KMS-11 (cell line): ENCODE data around the gene PAM.

Experiments
- H2AFZ ChIP-seq: fragments of 200-600 bp; sonication (generic); 2 replicates; pipeline ENCODE4 v1.6.1; 2016; ENCODE audit warnings: antibody characterized with exemption, mixed run types, low read depth
- H3K27ac ChIP-seq: fragments of 200-600 bp; sonication (generic); 2 replicates; pipeline ENCODE4 v1.6.1; 2016; ENCODE audit warnings: mild to moderate bottlenecking, mixed run types
- H3K27me3 ChIP-seq: fragments of 200-600 bp; sonication (generic); 2 replicates; pipeline ENCODE4 v1.6.1; 2017; ENCODE audit warnings: mild to moderate bottlenecking, low read depth, mixed run types, moderate library complexity; ENCODE audit not compliant: insufficient read depth
- H3K36me3 ChIP-seq: fragments of 200-600 bp; sonication (generic); 2 replicates; pipeline ENCODE4 v1.6.1; 2017; ENCODE audit warnings: mild to moderate bottlenecking, mixed run types; ENCODE audit not compliant: insufficient read depth
- H3K4me1 ChIP-seq: fragments of 200-600 bp; sonication (generic); 2 replicates; pipeline ENCODE4 v1.6.1; 2016; ENCODE audit warnings: mild to moderate bottlenecking, low read depth, mixed run types; ENCODE audit not compliant: poor library complexity, severe bottlenecking
- H3K4me2 ChIP-seq: fragments of 200-600 bp; sonication (generic); 2 replicates; pipeline ENCODE4 v1.7.0; 2016; ENCODE audit warnings: mild to moderate bottlenecking, mixed run types
- H3K4me3 ChIP-seq: fragments of 200-600 bp; sonication (generic); IDR thresholded peaks from 2 replicates; pipeline ENCODE4 v1.6.1; 2017; ENCODE audit warnings: low read depth, low read length, mixed read lengths; ENCODE audit not compliant: insufficient read depth
- H3K79me2 ChIP-seq: fragments of 200-600 bp; sonication (generic); 2 replicates; pipeline ENCODE4 v1.6.1; 2016; ENCODE audit warnings: low read depth, mixed run types; ENCODE audit not compliant: insufficient read depth
- H3K9ac ChIP-seq: fragments of 200-600 bp; sonication (generic); 2 replicates; pipeline ENCODE4 v1.6.1; 2016; ENCODE audit warnings: mild to moderate bottlenecking, mixed run types
- H4K20me1 ChIP-seq: fragments of 200-600 bp; sonication (generic); 2 replicates; pipeline ENCODE4 v1.6.1; 2016; ENCODE audit warnings: mild to moderate bottlenecking, mixed run types; ENCODE audit not compliant: insufficient read depth
- CTCF ChIP-seq: fragments of 200-600 bp; sonication (generic); conservative IDR thresholded peaks from 2 replicates; pipeline ENCODE4 v1.6.1; 2017; ENCODE audit warnings: low read depth, mild to moderate bottlenecking, antibody characterized with exemption, low read length, moderate library complexity, mixed read lengths

PAM gene

GRCh38 chr5:102818345-102818744, 63.2 kb downstream of the PAM start:
- Histone ChIP-seq H3K9ac (no peak overlapping the region), H3K4me2 (no peak overlapping the region), H3K36me3 (no peaks in the 10 kb centered on the region), H3K4me3 (no peak overlapping the region), H3K79me2 (no peaks in the 10 kb centered on the region), H2AFZ (no peak overlapping the region), H4K20me1 (no peaks in the 10 kb centered on the region), H3K4me1 (no peaks in the 10 kb centered on the region), H3K27ac (no peak overlapping the region), H3K27me3 (no peaks in the 10 kb centered on the region)
- TF ChIP-seq CTCF = no peak

GRCh38 chr5:102818934-102819333, 63.8 kb downstream of the PAM start:
- Histone ChIP-seq H3K4me1 (no peaks in the 10 kb centered on the region), H3K4me2 (no peak overlapping the region), H2AFZ (no peak overlapping the region), H3K79me2 (no peaks in the 10 kb centered on the region), H3K4me3 (no peak overlapping the region), H4K20me1 (no peaks in the 10 kb centered on the region), H3K9ac (no peak overlapping the region), H3K27ac (no peak overlapping the region), H3K36me3 (no peaks in the 10 kb centered on the region), H3K27me3 (no peaks in the 10 kb centered on the region)
- no peak for TF ChIP-seq CTCF

DNA sequence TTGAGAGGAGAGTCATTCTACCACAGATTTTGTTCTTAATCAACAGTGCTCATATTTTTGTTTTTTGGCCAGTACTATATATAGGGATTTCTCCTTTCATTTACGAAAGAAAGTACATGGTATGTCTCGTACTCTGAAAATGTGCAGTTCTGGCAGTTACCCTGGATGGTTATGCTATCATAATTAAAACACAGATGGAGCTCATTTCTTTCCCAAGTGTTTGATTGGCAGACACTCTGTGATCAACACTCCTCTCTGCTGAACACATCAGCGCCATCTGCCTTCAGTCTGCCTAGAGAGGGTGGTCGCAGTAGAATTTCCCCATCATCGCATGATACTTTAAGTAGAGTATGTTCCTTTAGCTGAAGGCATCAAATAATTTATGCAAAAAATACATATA, 64.5 kb downstream of the PAM start:
- Histone ChIP-seq H4K20me1 (no peaks in the 10 kb centered on the region), H3K4me1 (no peaks in the 10 kb centered on the region), H3K79me2 (no peaks in the 10 kb centered on the region), H3K27ac (no peak overlapping the region), H2AFZ (no peak overlapping the region), H3K4me3 (no peak overlapping the region), H3K9ac (no peak overlapping the region), H3K27me3 (no peaks in the 10 kb centered on the region), H3K4me2 (no peak overlapping the region), H3K36me3 (no peaks in the 10 kb centered on the region)
- no peak for TF ChIP-seq CTCF

GRCh38 chr5:102823441-102823874, 68.4 kb downstream of the PAM start:
- Histone ChIP-seq H3K27ac (no peak overlapping the region), H4K20me1 (no peaks in the 10 kb centered on the region), H3K79me2 (no peaks in the 10 kb centered on the region)

More at GRCh38 chr5:102823441-102823874, 68.4 kb downstream of the PAM start:
- Histone ChIP-seq H3K27me3 (no peaks in the 10 kb centered on the region), H3K4me3 (no peak overlapping the region), H2AFZ (no peak overlapping the region), H3K9ac (no peak overlapping the region), H3K4me2 (no peak overlapping the region), H3K4me1 (no peaks in the 10 kb centered on the region), H3K36me3 (no peaks in the 10 kb centered on the region)
- no peak for TF ChIP-seq CTCF
